Testis (tissue), 3 donors: ENCODE results near the gene THAP12. TPM values are rescaled to one million over a fixed set of nuclear protein-coding genes. Genes with fewer than 3 reads are reported as not detected.

Experiments
- DNase-seq: peaks from one replicate; pipeline ENCODE4 v3.0.0-alpha.2; 2019
- H3K27ac ChIP-seq, 2 donors: fragments of 200-600 bp; sonication (generic); one replicate each; pipeline ENCODE4 v1.5.1; 2019
- H3K27me3 ChIP-seq: fragments of 200-600 bp; sonication (generic); one replicate; pipeline ENCODE4 v1.5.1; 2019
- H3K36me3 ChIP-seq: fragments of 200-600 bp; sonication (generic); one replicate; pipeline ENCODE4 v1.5.1; 2017; ENCODE audit warnings: low read depth; ENCODE audit errors: missing control alignments
- H3K4me1 ChIP-seq: fragments of 200-600 bp; sonication (generic); one replicate; pipeline ENCODE4 v1.5.1; 2019
- H3K4me3 ChIP-seq, 2 donors: fragments of 200-600 bp; sonication (generic); one replicate each; pipeline ENCODE4 v1.5.1; 2017 to 2019
- H3K9me3 ChIP-seq: fragments of 200-600 bp; sonication (generic); one replicate; pipeline ENCODE4 v1.5.1; 2017
- POLR2A ChIP-seq: fragments of 450-650 bp; IDR thresholded peaks from one replicate; pipeline ENCODE4 v1.6.1; 2017; ENCODE audit warnings: antibody characterized with exemption, mild to moderate bottlenecking, moderate library complexity
- WGBS, 2 donors: methylation state at CpG; one replicate each; pipeline ENCODE4 v1.1.5; 2018; 5-methylcytosine and 5-hydroxymethylcytosine counted together
- intact Hi-C: fragments of 100-400 bp; cut with DNase I; formaldehyde crosslinking; loops from one replicate; pipeline ENCODE4 v1.15.1; 2023; ENCODE audit warnings: low total_unique reads
- polyA plus RNA-seq: library from polyadenylated mRNA; stranded (reverse); fragments of 350-450 nt; fragmentation: Illumina TruSeq; extraction: RNeasy Lipid Tissue Mini Kit (QIAGEN cat#74804); gene quantifications from one replicate; pipeline ENCODE4 v1.2.3, GENCODE V29; 2014; ENCODE audit warnings: low read depth, low replicate concordance; ENCODE audit not compliant: insufficient read depth
- total RNA-seq, 2 donors: library from RNA; depleted of rRNA; stranded (reverse); fragments of >200 nt; gene quantifications; one replicate each; pipeline ENCODE4 v1.2.3, GENCODE V29; 2016
- TF ChIP-seq, protein P1 (sequence below), 3 experiments: fragments of 450-650 bp in 2 of 3; fragments of 200-600 bp in 1 of 3; sonication (generic) in 1 of 3; IDR thresholded peaks; one replicate each; pipeline ENCODE4 v1.5.1; 2016 to 2019; ENCODE audit warnings: antibody characterized with exemption in 3 of 3, mild to moderate bottlenecking in 2 of 3, moderate library complexity in 1 of 3

Gene THAP12
- total and polyA plus RNA-seq, 3 donors from 2014 or later = 37.7 to 41.0 (median 39.8) TPM

GRCh38 chr11:76400967-76401366, 20.0 kb upstream of the THAP12 start:
- intact Hi-C loops = no loop called here
- no peak for DNase-seq
- H3K4me3 ChIP-seq = no peak overlapping the region
- TF ChIP-seq, protein P1, sequence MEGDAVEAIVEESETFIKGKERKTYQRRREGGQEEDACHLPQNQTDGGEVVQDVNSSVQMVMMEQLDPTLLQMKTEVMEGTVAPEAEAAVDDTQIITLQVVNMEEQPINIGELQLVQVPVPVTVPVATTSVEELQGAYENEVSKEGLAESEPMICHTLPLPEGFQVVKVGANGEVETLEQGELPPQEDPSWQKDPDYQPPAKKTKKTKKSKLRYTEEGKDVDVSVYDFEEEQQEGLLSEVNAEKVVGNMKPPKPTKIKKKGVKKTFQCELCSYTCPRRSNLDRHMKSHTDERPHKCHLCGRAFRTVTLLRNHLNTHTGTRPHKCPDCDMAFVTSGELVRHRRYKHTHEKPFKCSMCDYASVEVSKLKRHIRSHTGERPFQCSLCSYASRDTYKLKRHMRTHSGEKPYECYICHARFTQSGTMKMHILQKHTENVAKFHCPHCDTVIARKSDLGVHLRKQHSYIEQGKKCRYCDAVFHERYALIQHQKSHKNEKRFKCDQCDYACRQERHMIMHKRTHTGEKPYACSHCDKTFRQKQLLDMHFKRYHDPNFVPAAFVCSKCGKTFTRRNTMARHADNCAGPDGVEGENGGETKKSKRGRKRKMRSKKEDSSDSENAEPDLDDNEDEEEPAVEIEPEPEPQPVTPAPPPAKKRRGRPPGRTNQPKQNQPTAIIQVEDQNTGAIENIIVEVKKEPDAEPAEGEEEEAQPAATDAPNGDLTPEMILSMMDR (IDR thresholded peaks at IDR 0.05) = no peak
- no peak for TF ChIP-seq POLR2A
- H3K36me3 ChIP-seq = no peaks in the 10 kb centered on the region
- H3K9me3 ChIP-seq = no peaks in the 10 kb centered on the region
- H3K27me3 ChIP-seq = no peaks in the 10 kb centered on the region
- WGBS, 2 donors = 91 to 100% methylated on average over 1 of the region's 1 CpG
- H3K27ac ChIP-seq = no peak overlapping the region
- H3K4me1 ChIP-seq = no peaks in the 10 kb centered on the region

- intact Hi-C loops = no loop called here
- H3K9me3 ChIP-seq = no peaks in the 10 kb centered on the region
- 93 to 97% methylated on average over 3 of the region's 3 CpGs for WGBS, 2 donors
- no peaks in the 10 kb centered on the region for H3K36me3 ChIP-seq
- no peak overlapping the region for H3K27ac ChIP-seq
- no peak overlapping the region for H3K4me3 ChIP-seq
- no peak for DNase-seq
- no peaks in the 10 kb centered on the region for H3K4me1 ChIP-seq
- no peak for TF ChIP-seq POLR2A
- TF ChIP-seq, protein P1 (IDR thresholded peaks at IDR 0.05) = no peak
- no peaks in the 10 kb centered on the region for H3K27me3 ChIP-seq
Observed at GRCh38 chr11:76397383-76397782, 16.5 kb upstream of the THAP12 start.

DNA sequence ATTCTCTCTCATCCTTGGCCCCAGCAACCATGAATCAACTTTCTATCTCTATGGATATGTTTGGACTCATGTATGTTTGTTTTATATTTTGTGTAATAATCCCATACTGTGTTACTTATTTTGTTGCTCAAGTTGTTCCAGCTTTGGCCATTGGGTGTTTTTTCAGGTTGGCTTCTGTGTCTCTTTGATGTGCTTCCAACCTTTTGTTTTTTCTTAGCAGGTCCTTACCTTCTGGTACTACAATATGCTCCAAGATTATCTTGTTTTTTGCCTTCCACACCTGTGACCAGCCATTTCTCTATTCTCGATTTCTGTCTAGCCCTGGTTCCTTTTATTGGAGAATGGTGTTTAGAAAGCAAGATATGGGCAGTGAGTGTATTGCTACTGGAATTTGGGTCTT, 14.4 kb upstream of the THAP12 start:
- H3K4me1 ChIP-seq = no peaks in the 10 kb centered on the region
- no peaks in the 10 kb centered on the region for H3K9me3 ChIP-seq
- no peak overlapping the region for H3K4me3 ChIP-seq
- WGBS, 2 donors = 91 to 97% methylated on average over 1 of the region's 1 CpG
- intact Hi-C loops = no loop called here
- DNase-seq = no peak
- no peak overlapping the region for H3K27ac ChIP-seq
- no peaks in the 10 kb centered on the region for H3K36me3 ChIP-seq
- H3K27me3 ChIP-seq = no peaks in the 10 kb centered on the region
- TF ChIP-seq, protein P1 (IDR thresholded peaks at IDR 0.05) = no peak
- no peak for TF ChIP-seq POLR2A

DNA sequence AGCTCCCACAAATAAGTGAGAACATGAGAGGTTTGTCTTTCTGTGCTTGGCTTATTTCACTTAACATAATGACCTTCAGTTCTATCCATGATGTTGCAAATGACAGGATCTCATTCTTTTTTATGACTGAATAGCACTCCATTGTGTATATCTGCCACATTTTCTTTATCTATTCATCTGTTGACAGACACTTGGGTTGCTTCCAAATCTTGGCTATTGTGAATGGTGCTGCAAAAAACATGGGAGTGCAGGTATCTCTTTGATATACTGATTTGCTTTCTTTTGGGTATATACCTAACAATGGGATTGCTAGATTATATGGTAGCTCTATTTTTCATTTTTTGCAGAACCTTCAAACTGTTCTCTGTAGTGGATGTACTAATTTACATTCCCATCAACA, 13.5 kb upstream of the THAP12 start:
- H3K4me3 ChIP-seq = no peak overlapping the region
- no peaks in the 10 kb centered on the region for H3K27me3 ChIP-seq
- no peak for TF ChIP-seq POLR2A
- TF ChIP-seq, protein P1 (IDR thresholded peaks at IDR 0.05) = no peak
- no peaks in the 10 kb centered on the region for H3K4me1 ChIP-seq
- no peak overlapping the region for H3K27ac ChIP-seq
- no peaks in the 10 kb centered on the region for H3K9me3 ChIP-seq
- intact Hi-C loops = no loop called here
- no peak for DNase-seq
- H3K36me3 ChIP-seq = no peaks in the 10 kb centered on the region

DNA sequence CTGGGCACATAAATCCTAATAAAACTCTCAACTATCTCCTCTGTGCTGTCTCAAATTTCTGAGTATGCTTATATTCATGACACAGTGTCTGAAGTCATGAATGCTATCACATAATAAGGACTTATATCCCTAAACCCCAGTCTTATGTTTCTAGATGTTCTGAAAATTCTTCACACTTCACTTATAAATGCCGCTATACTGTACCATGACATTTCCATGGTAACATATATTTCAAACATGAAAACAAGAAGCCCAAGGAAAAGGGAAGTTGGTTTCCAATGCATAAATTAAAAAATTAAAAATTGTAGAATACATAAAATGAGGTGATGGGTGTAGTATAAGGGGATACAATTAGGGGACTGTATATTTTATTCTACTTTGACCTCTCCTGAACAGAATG, 11.9 kb upstream of the THAP12 start:
- no peak for TF ChIP-seq POLR2A
- TF ChIP-seq, protein P1 (IDR thresholded peaks at IDR 0.05) = no peak
- no peaks in the 10 kb centered on the region for H3K4me1 ChIP-seq
- H3K27ac ChIP-seq = no peak overlapping the region
- H3K36me3 ChIP-seq = no peaks in the 10 kb centered on the region
- 90 to 96% methylated on average over 1 of the region's 1 CpG for WGBS, 2 donors
- no peak for DNase-seq
- H3K4me3 ChIP-seq = no peak overlapping the region
- intact Hi-C loops = no loop called here
- no peaks in the 10 kb centered on the region for H3K27me3 ChIP-seq
- H3K9me3 ChIP-seq = no peaks in the 10 kb centered on the region
